Adrenal gland (tissue), 5 donors: ENCODE data around the gene ZMYM5.

Experiments
- CTCF ChIP-seq, 6 experiments: fragments of 450-650 bp in 4 of 6; fragments of 200-600 bp in 2 of 6; sonication (generic) in 1 of 6; IDR thresholded peaks; 1 replicate in 5 of 6; 2 replicates in 1 of 6; pipeline versions ENCODE4 v1.5.1 to v1.8.0; 2016 to 2021; ENCODE audit warnings: antibody characterized with exemption in 6 of 6, mild to moderate bottlenecking in 2 of 6, moderate library complexity in 1 of 6
- POLR2A ChIP-seq, 2 donors: fragments of 450-650 bp; IDR thresholded peaks; one replicate each; pipeline ENCODE4 v1.6.1; 2017; ENCODE audit warnings: antibody characterized with exemption in 2 of 2, mild to moderate bottlenecking in 2 of 2, moderate library complexity in 1 of 2
- donor health status: DM: no; HTN: no; CAD: no.

- TF ChIP-seq CTCF (IDR thresholded peaks at IDR 0.05) (no peak), POLR2A (IDR thresholded peaks at IDR 0.05) (no peak)
Measured at GRCh38 chr13:19836472-19836871, 27.0 kb downstream of the ZMYM5 start.
